GM12873 (cell line): ENCODE results near the gene ZBTB49.

Source experiments
- CTCF ChIP-seq: IDR thresholded peaks from 2 replicates; pipeline ENCODE4 v1.5.1; 2012; ENCODE audit warnings: low read depth, mild to moderate bottlenecking, moderate library complexity, low read length, control low read depth; ENCODE audit not compliant: insufficient read depth; ENCODE audit errors: missing control alignments

The ZBTB49 gene

DNA sequence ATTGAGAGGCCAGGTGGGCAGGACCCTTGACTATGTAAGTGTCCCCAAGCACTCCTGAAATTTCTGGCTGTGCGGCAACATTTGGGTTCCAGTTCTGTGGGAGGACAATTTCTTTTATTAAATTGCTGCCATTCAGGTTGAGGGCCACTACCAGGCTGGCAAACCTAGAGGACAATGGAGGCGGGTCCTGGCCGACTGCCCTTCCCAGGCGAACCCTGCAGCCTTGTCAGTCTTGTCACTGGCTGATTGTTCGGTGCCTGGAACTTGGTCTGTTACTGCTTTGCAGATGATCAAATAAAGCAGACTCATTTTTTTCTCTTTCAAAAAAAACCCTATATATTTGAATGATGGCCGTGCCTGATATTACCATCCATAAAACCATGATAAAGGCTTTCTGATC lies 35.4 kb upstream of the ZBTB49 start:
- TF ChIP-seq CTCF: no peak

DNA sequence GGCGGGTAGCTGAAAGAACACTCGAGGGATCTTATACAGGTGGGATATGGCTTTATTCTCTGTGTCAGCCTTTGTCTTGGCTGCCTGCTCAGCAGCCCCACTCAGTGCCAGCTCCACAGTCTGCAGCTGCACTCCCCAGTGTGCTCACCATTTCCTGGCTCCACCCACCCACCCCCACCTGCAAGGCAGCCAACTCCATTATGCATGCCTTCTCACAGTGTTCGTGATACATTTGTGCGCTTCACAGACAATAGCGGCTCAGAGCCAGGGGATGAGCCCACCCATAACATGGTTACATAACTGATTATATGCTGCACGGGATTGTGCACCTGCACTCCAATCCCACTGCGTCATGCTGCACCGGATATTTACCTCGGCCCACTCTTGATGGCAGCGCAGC lies 33.3 kb upstream of the ZBTB49 start:
- TF ChIP-seq CTCF: no peak

GRCh38 chr4:4259484-4260100 lies 30.5 kb upstream of the ZBTB49 start:
- TF ChIP-seq CTCF: no peak

- TF ChIP-seq CTCF: peak; percentile 44
These were observed 29.8 kb upstream of the ZBTB49 start for GRCh38 chr4:4260185-4260751.

DNA sequence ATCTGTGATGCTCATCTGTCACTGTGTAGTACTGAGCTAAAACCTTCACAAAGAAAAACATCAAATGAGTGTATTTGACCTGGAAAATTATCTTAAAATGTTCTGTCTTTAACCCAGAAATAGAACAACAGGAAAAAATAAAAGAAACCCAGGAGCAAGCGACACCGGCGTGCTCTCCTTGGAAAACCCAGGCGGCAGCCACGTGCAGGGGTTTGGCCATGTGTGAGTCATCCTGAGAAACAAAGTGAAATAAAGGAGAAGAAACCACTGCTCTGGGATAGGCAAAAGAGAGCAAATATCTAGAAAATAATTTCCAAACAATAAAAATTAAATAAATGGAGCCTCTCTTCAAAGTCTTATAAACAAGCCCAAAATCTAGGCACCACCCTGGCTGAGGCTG lies 22.1 kb upstream of the ZBTB49 start:
- no peak for TF ChIP-seq CTCF

DNA sequence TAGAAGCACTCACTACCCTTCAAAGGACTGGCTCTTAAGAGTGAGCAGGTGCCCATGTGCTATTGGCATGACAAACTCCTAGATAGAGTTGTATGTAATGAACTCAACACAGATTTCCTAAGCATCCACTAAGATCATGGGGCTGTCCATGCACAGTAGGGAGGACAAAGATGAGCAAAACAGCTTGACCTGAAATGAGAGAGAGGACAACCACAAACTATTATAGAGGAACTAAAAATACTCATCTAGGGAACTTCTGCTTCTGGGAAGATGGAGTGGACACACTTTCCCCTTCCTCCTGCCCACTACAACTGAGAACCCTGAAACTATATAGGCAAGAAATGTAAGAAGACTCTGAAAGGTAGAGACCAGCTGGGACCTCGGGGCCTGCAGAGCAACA lies 21.3 kb upstream of the ZBTB49 start:
- TF ChIP-seq CTCF: no peak

GRCh38 chr4:4269331-4269731 lies 20.7 kb upstream of the ZBTB49 start:
- no peak for TF ChIP-seq CTCF
